Measurements from ENCODE around the gene THUMPD1.

- TF ChIP-seq CTCF (IDR thresholded peaks at IDR 0.05 in 4 of 5, conservative IDR thresholded peaks at IDR 0.05 in 1 of 5) (no peak), POLR2A (IDR thresholded peaks at IDR 0.05) (no peak)
Observed at GRCh38 chr16:20755238-20755637, 13.6 kb upstream of the THUMPD1 start.

Data from gastrocnemius medialis (tissue), 4 donors.